Measurements from ENCODE around the gene DTNBP1. TPM values are rescaled to one million over a fixed set of nuclear protein-coding genes. Genes with fewer than 3 reads are reported as not detected.

Gene DTNBP1
- total and polyA plus RNA-seq, 4 donors = 3.1 to 6.0 (median 4.3) TPM

- Histone ChIP-seq H3K4me1 (ENCODE audit: control insufficient read depth in 4 of 4, insufficient read depth in 4 of 4, low read length in 3 of 4) (no peaks in the 10 kb centered on the region), H3K36me3 (ENCODE audit: control insufficient read depth in 4 of 4, insufficient read depth in 3 of 4, low read depth in 1 of 4, low read length in 3 of 4) (no peaks in the 10 kb centered on the region), H3K9me3 (ENCODE audit: control insufficient read depth in 4 of 4, low read length in 3 of 4) (no peaks in the 10 kb centered on the region), H3K27me3 (ENCODE audit: control insufficient read depth in 4 of 4, insufficient read depth in 4 of 4, low read length in 3 of 4) (no peaks in the 10 kb centered on the region), H3K4me3 (ENCODE audit: low read depth in 1 of 3, low read length in 3 of 3) (no peak overlapping the region), H3K27ac (ENCODE audit: low read depth in 1 of 2, low read length in 2 of 2) (no peak overlapping the region), H3K9ac (ENCODE audit: low read depth in 1 of 2, low read length in 2 of 2) (no peak overlapping the region)
- DNase-seq (ENCODE audit: low spot score) = no peak
- no peak for TF ChIP-seq YY1 (IDR thresholded peaks at IDR 0.05)
- no peak for TF ChIP-seq HNF4G (IDR thresholded peaks at IDR 0.05)
- no peak for TF ChIP-seq TAF1 (conservative IDR thresholded peaks at IDR 0.05)
Measured at GRCh38 chr6:15678514-15678913, 15.7 kb upstream of the DTNBP1 start.

DNA sequence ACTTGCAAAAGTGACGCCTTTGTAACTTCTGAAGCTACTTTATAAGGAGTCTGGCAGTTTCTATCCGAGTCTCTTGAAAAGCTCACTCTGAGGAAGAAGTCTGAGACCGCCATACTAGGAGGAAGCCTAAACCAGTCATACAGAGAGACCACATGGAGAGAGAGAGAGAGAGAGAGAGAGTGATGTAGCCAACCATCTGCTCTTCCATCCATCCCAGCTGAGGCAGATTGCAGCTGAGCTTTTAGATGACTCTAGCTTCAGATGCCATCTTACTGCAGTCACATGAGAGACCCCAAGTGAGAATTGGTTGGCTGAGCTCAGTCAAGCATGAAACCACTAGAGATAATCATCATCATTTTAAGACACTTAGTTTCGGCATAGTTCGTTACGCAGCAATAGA is 15.0 kb upstream of the DTNBP1 start:
- no peak for DNase-seq (ENCODE audit: low spot score)
- Histone ChIP-seq H3K4me3 (ENCODE audit: low read depth in 1 of 3, low read length in 3 of 3) (no peak overlapping the region), H3K27me3 (ENCODE audit: control insufficient read depth in 4 of 4, insufficient read depth in 4 of 4, low read length in 3 of 4) (no peaks in the 10 kb centered on the region), H3K9me3 (ENCODE audit: control insufficient read depth in 4 of 4, low read length in 3 of 4) (no peaks in the 10 kb centered on the region), H3K4me1 (ENCODE audit: control insufficient read depth in 4 of 4, insufficient read depth in 4 of 4, low read length in 3 of 4) (no peaks in the 10 kb centered on the region), H3K9ac (ENCODE audit: low read depth in 1 of 2, low read length in 2 of 2) (no peak overlapping the region), H3K36me3 (ENCODE audit: control insufficient read depth in 4 of 4, insufficient read depth in 3 of 4, low read depth in 1 of 4, low read length in 3 of 4) (no peaks in the 10 kb centered on the region), H3K27ac (ENCODE audit: low read depth in 1 of 2, low read length in 2 of 2) (no peak overlapping the region)
- TF ChIP-seq RAD21 (IDR thresholded peaks at IDR 0.05) (no peak), HNF4A (conservative IDR thresholded peaks at IDR 0.05) (no peak), CTCF (IDR thresholded peaks at IDR 0.05; ENCODE audit: low read depth, low read length, missing input control) (no peak), RXRA (IDR thresholded peaks at IDR 0.05) (no peak), REST (IDR thresholded peaks at IDR 0.05) (no peak), ZBTB33 (IDR thresholded peaks at IDR 0.05) (no peak), EGR1 (IDR thresholded peaks at IDR 0.05; ENCODE audit: low read depth in 2 of 2) (no peak), HNF4G (IDR thresholded peaks at IDR 0.05) (no peak), FOXA2 (IDR thresholded peaks at IDR 0.05) (no peak), JUND (IDR thresholded peaks at IDR 0.05) (no peak), YY1 (IDR thresholded peaks at IDR 0.05) (no peak), SP1 (IDR thresholded peaks at IDR 0.05) (no peak), GABPA (IDR thresholded peaks at IDR 0.05 in 1 of 2, conservative IDR thresholded peaks at IDR 0.05 in 1 of 2) (no peak), ATF3 (IDR thresholded peaks at IDR 0.05) (no peak)
- TF ChIP-seq, protein P1, sequence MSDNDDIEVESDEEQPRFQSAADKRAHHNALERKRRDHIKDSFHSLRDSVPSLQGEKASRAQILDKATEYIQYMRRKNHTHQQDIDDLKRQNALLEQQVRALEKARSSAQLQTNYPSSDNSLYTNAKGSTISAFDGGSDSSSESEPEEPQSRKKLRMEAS (IDR thresholded peaks at IDR 0.05) = no peak
- WGBS = 95% methylated on average over 6 of the region's 6 CpGs

Measured in liver (tissue), 9 donors.